Natural killer cell (primary cell): Measurements from ENCODE around the gene ITPRIPL1. TPM values are rescaled to one million over a fixed set of nuclear protein-coding genes. Genes with fewer than 3 reads are reported as not detected.

Source experiments
- ATAC-seq, 3 donors: fragments of 150-1000 bp in 2 of 3; fragments of 200-7000 bp in 1 of 3; cut with Tn5 transposase; 1 replicate in 1 of 3; 2 replicates in 2 of 3; pipeline ENCODE4 v1.10.0; 2021; ENCODE audit warnings: mild to moderate bottlenecking in 2 of 3, moderate library complexity in 2 of 3
- DNase-seq, 2 donors: peaks; one replicate each; pipeline versions ENCODE4 v3.0.0 to v3.0.0-alpha.2; 2013 to 2021; ENCODE audit warnings: mixed read lengths in 1 of 2
- H3K27ac ChIP-seq: one replicate; pipeline ENCODE4 v1.5.1; 2013; ENCODE audit warnings: mild to moderate bottlenecking, low read length
- H3K27me3 ChIP-seq: one replicate; pipeline ENCODE4 v1.6.1; 2013; ENCODE audit warnings: low read length; ENCODE audit not compliant: control insufficient read depth, insufficient read depth
- H3K36me3 ChIP-seq: one replicate; pipeline ENCODE4 v1.6.1; 2013; ENCODE audit warnings: low read length; ENCODE audit not compliant: control insufficient read depth, insufficient read depth
- H3K4me1 ChIP-seq: one replicate; pipeline ENCODE4 v1.6.1; 2013; ENCODE audit warnings: low read length; ENCODE audit not compliant: control insufficient read depth, insufficient read depth
- H3K4me3 ChIP-seq: one replicate; pipeline ENCODE4 v1.5.1; 2013; ENCODE audit warnings: low read length
- H3K9me3 ChIP-seq: one replicate; pipeline ENCODE4 v1.6.1; 2013; ENCODE audit warnings: low read length; ENCODE audit not compliant: control insufficient read depth, insufficient read depth
- H3K27ac Mint-ChIP-seq, 2 donors: one replicate each; pipeline ENCODE4 v1.8.0; 2022; ENCODE audit warnings: mild to moderate bottlenecking in 2 of 2, mixed read lengths in 2 of 2, moderate library complexity in 1 of 2
- H3K27me3 Mint-ChIP-seq, 2 donors: one replicate each; pipeline ENCODE4 v1.8.0; 2022; ENCODE audit warnings: low read depth in 2 of 2, mixed read lengths in 2 of 2
- H3K36me3 Mint-ChIP-seq: one replicate; pipeline ENCODE4 v1.8.0; 2022; ENCODE audit warnings: mixed read lengths
- H3K4me1 Mint-ChIP-seq, 2 donors: one replicate each; pipeline ENCODE4 v1.8.0; 2022; ENCODE audit warnings: mixed read lengths in 2 of 2
- H3K4me3 Mint-ChIP-seq: one replicate; pipeline ENCODE4 v1.8.0; 2022; ENCODE audit warnings: mild to moderate bottlenecking, moderate library complexity, mixed read lengths
- H3K9me3 Mint-ChIP-seq, 2 donors: one replicate each; pipeline ENCODE4 v1.8.0; 2022; ENCODE audit warnings: mixed read lengths in 2 of 2
- CTCF ChIP-seq: fragments of 200-600 bp; IDR thresholded peaks from one replicate; pipeline ENCODE4 v1.8.0; 2022; ENCODE audit warnings: antibody characterized with exemption
- WGBS: methylation state at CpG from one replicate; pipeline ENCODE4 v1.1.7; 2013; ENCODE audit warnings: missing lambda C conversion rate; ENCODE audit not compliant: insufficient coverage; 5-methylcytosine and 5-hydroxymethylcytosine counted together
- intact Hi-C: fragments of 100-400 bp; cut with micrococcal nuclease; formaldehyde crosslinking; loops from one replicate; pipeline ENCODE4 v1.14.2; 2022
- total RNA-seq, 4 donors: library from RNA; stranded (reverse); fragments of 120-200 nt in 1 of 4; gene quantifications; one replicate each; pipeline versions ENCODE4 v1.2.3 to v1.2.4, GENCODE V29; 2013 to 2022

Gene ITPRIPL1, protein sequence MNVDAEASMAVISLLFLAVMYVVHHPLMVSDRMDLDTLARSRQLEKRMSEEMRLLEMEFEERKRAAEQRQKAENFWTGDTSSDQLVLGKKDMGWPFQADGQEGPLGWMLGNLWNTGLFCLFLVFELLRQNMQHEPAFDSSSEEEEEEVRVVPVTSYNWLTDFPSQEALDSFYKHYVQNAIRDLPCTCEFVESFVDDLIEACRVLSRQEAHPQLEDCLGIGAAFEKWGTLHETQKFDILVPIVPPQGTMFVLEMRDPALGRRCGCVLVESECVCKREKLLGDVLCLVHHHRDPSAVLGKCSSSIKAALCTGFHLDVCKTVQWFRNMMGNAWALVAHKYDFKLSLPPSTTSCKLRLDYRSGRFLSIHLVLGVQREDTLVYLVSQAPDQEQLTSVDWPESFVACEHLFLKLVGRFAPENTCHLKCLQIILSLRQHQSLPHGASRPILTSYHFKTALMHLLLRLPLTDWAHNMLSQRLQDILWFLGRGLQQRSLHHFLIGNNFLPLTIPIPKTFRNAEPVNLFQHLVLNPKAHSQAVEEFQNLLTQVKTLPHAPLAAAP
- total RNA-seq, result 10 to 100 TPM; 14.1 to 28.7 (median 20.5) TPM
- total RNA-seq (2013), result 19.4 TPM

DNA sequence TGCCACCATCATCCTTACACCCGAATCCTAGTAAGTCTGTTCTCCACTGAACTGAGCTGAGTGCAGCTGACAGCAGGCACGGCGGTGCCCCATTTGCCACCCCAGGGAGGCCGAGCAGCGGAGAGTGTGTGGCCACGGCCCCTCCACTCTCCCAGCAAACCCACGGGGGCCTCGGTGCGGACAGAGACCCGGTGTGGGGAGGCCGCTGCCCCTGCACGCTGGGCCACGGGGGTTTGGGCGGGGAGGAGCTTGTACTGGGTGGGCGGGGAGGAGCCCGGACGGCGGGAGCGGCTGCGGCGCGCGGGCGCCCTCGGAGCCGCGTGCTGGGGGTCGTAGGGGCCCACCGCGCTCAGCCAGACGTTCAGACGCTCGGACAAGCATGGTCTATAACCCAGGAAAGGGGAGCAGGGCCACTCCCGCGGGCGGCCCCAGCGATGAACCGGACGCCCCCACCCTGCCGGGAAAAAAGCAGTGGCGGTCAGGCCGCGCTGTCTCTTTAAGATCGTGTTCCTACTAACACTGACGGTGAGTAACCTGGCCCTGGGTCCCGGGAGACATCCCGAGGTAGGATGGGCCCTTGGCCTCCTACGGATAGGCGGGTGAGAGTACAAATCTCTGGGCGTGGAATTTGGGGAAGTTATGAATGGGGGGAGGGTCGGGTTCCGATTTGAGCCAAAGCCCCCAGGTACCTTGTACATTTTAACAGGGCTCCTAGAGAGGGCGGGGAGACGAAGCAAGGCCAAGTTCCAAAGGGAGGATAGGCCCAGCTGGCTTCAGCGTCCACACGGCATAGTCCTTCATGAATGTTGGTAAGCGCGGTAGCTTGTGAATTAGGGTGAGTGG is at the start of gene ITPRIPL1:
Gene ITPRIPL1, plus strand, starts transcription at position 277 of the 843 bp plus-strand sequence. Its CDS starts 523 bp downstream, at position 800.
- Histone ChIP-seq H3K9me3 (no peaks in the 10 kb centered on the region), H3K4me3 (peak within 1 kb of the TSS; percentile 75), H3K27me3 (no peaks in the 10 kb centered on the region), H3K36me3 (peaks cover 17% of the 10 kb centered on the region), H3K4me1 (peaks cover 45% of the 10 kb centered on the region), H3K27ac (peak within 1 kb of the TSS; percentile 77)
- WGBS, result under 1% methylated on average over 58 of the region's 58 CpGs
- Mint-ChIP-seq H3K4me1 (peaks cover 61 to 67% of the 10 kb centered on the region in 2 donors), H3K4me3 (peak within 1 kb of the TSS; percentile 96), H3K27ac (peak within 1 kb of the TSS; percentile 90 to 92), H3K9me3 (no peaks in the 10 kb centered on the region), H3K27me3 (no peaks in the 10 kb centered on the region), H3K36me3 (no peaks in the 10 kb centered on the region)
- intact Hi-C loops, result no loop called here
- DNase-seq (peak; percentile 27 to 52), ATAC-seq (peak; percentile 14 to 25 (median 21))
- no peak for TF ChIP-seq CTCF

DNA sequence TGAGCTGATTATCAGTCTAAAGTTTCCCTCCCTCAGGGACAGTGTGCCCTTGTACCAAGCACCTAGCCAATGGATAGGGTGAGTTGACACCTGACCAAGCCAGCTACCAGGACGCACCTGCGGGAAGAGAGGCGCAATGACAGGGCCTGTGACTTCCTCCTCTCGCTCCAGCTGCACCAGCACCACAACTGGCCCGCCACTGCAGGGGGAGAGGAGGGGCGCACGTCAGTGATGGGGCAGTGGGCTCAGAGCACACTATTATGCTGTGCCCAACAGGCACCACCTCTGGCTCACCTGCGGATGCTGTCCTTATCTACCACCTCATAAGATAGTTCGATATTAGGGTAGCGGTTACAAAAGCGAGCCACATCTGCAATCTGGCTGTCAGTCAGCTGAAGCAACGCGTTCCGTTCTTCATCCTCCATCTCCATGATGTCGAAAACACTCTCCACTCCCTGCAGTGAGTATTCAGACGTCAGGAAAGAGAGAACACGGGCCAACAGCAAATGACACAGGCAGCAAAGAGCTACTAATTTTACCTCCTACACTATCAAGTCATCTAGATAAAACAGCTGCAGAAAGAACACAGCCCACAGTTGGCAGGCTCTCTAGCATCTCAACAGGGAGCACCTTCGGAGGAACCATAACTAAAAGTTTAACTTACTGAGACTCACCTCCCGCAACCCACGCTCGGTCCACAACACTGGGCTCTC is 48.2 kb upstream of the ITPRIPL1 start:
- DNase-seq, result no peak
- WGBS, result 96% methylated on average over 21 of the region's 21 CpGs

GRCh38 chr2:96287273-96287856 is 37.8 kb upstream of the ITPRIPL1 start:
- H3K36me3 Mint-ChIP-seq, result peaks cover 39% of the 10 kb centered on the region
- no peaks in the 10 kb centered on the region for H3K27me3 ChIP-seq
- no peak overlapping the region for H3K4me3 Mint-ChIP-seq
- no peak overlapping the region for H3K4me3 ChIP-seq
- intact Hi-C loops, result no loop called here
- H3K9me3 ChIP-seq, result no peaks in the 10 kb centered on the region
- ATAC-seq (no peak), DNase-seq (no peak)
- no peaks in the 10 kb centered on the region for H3K4me1 Mint-ChIP-seq
- peaks cover 99% of the 10 kb centered on the region for H3K36me3 ChIP-seq
- H3K27ac ChIP-seq, result no peak overlapping the region
- H3K9me3 Mint-ChIP-seq, result no peaks in the 10 kb centered on the region
- H3K4me1 ChIP-seq, result no peaks in the 10 kb centered on the region
- 84% methylated on average over 6 of the region's 6 CpGs for WGBS
- TF ChIP-seq CTCF, result no peak
- H3K27ac Mint-ChIP-seq, result peak overlapping the region in 1 of 2 donors; percentile 35
- H3K27me3 Mint-ChIP-seq, result no peaks in the 10 kb centered on the region

More for the DNA sequence above, 48.2 kb upstream of the ITPRIPL1 start:
- no peak overlapping the region for H3K27ac Mint-ChIP-seq
- no peak overlapping the region for H3K4me3 ChIP-seq
- no peak for ATAC-seq
- no peak overlapping the region for H3K4me3 Mint-ChIP-seq
- intact Hi-C loops, result no loop called here
- H3K9me3 Mint-ChIP-seq, result no peaks in the 10 kb centered on the region
- no peaks in the 10 kb centered on the region for H3K27me3 Mint-ChIP-seq
- H3K27me3 ChIP-seq, result no peaks in the 10 kb centered on the region
- TF ChIP-seq CTCF, result no peak
- no peaks in the 10 kb centered on the region for H3K9me3 ChIP-seq
- H3K27ac ChIP-seq, result no peak overlapping the region
- H3K36me3 Mint-ChIP-seq, result peaks cover 19% of the 10 kb centered on the region
- peaks cover 78% of the 10 kb centered on the region for H3K36me3 ChIP-seq
- H3K4me1 ChIP-seq, result no peaks in the 10 kb centered on the region
- no peaks in the 10 kb centered on the region for H3K4me1 Mint-ChIP-seq
